Vagina (tissue), 2 donors: ENCODE results near the gene ARHGAP26.

ENCODE experiments used
- POLR2A ChIP-seq, 2 donors: fragments of 450-650 bp; IDR thresholded peaks; one replicate each; pipeline ENCODE4 v1.6.1; 2017; ENCODE audit warnings: antibody characterized with exemption in 2 of 2, mild to moderate bottlenecking in 2 of 2, moderate library complexity in 2 of 2
- TF ChIP-seq, protein P1 (sequence below), 3 experiments: fragments of 450-650 bp in 2 of 3; fragments of 200-600 bp in 1 of 3; sonication (generic) in 1 of 3; IDR thresholded peaks; one replicate each; pipeline ENCODE4 v1.5.1; 2017 to 2019; ENCODE audit warnings: antibody characterized with exemption in 3 of 3, mild to moderate bottlenecking in 2 of 3, moderate library complexity in 2 of 3

DNA sequence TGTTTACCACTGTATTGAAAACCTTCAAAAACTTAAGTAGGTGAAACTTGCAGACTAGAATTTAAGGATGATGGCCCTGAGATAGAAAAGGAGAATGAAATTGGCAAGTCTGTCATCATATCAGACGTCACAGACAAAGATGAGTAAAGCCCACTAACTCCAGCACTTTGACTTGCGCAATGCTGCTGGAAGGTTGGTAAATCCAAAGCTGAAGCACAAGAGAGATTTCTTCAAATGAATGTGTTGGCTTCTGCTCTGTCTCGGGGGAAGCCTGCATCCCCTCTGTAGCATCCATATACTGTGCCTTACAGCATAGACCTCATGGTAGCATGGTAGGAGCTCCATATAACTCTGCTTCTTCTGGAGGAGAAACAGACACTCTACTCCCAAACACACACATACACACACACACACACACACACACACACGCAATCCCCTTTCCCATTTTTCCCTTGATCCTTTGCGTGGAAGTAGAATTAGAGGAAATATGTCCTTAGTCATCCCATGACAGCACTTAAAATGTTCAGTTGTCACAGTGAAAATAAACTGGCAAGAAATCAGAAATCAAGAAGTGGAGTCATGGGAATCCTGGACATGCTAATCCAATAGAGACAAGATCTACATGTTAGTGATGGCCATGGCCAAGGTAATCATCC, 391.8 kb downstream of the ARHGAP26 start:
- no peak for TF ChIP-seq POLR2A (IDR thresholded peaks at IDR 0.05)
- TF ChIP-seq, protein P1, sequence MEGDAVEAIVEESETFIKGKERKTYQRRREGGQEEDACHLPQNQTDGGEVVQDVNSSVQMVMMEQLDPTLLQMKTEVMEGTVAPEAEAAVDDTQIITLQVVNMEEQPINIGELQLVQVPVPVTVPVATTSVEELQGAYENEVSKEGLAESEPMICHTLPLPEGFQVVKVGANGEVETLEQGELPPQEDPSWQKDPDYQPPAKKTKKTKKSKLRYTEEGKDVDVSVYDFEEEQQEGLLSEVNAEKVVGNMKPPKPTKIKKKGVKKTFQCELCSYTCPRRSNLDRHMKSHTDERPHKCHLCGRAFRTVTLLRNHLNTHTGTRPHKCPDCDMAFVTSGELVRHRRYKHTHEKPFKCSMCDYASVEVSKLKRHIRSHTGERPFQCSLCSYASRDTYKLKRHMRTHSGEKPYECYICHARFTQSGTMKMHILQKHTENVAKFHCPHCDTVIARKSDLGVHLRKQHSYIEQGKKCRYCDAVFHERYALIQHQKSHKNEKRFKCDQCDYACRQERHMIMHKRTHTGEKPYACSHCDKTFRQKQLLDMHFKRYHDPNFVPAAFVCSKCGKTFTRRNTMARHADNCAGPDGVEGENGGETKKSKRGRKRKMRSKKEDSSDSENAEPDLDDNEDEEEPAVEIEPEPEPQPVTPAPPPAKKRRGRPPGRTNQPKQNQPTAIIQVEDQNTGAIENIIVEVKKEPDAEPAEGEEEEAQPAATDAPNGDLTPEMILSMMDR (IDR thresholded peaks at IDR 0.05) = no peak
